ENCODE measurements around the gene KIF26A. TPM values are rescaled to one million over a fixed set of nuclear protein-coding genes. Genes with fewer than 3 reads are reported as not detected.

KIF26A gene
- total and polyA plus RNA-seq, 7 donors: 0.99 to 3.2 (median 1.8) TPM

- no peak for ATAC-seq
- DNase-seq: no peak
- TF ChIP-seq CTCF (IDR thresholded peaks at IDR 0.05): no peak
- intact Hi-C loops (cut with DNase I): no loop called here
- peaks cover 0 to 54% (median 4%) of the 10 kb centered on the region in 3 donors for H3K27me3 ChIP-seq (ENCODE audit: insufficient read depth in 3 of 3, low read length in 2 of 3)
- H3K36me3 ChIP-seq (ENCODE audit: insufficient read depth in 1 of 2, low read depth in 1 of 2): no peaks in the 10 kb centered on the region
- no peak overlapping the region for H3K4me3 ChIP-seq
- no peak overlapping the region for H3K27ac ChIP-seq
- WGBS, 3 donors: 91 to 97% (median 93%) methylated on average over 27 of the region's 27 CpGs
- no peaks in the 10 kb centered on the region for H3K4me1 ChIP-seq
- H3K9me3 ChIP-seq: no peaks in the 10 kb centered on the region
Measured at GRCh38 chr14:104172880-104173279, 34.5 kb downstream of the KIF26A start.

GRCh38 chr14:104174051-104174450 is 35.7 kb downstream of the KIF26A start:
- 94 to 97% (median 95%) methylated on average over 20 to 22 of the region's 22 CpGs for WGBS, 3 donors
- intact Hi-C loops (cut with DNase I): no loop called here
- TF ChIP-seq CTCF (IDR thresholded peaks at IDR 0.05): no peak
- H3K36me3 ChIP-seq (ENCODE audit: insufficient read depth in 1 of 2, low read depth in 1 of 2): no peaks in the 10 kb centered on the region
- H3K27ac ChIP-seq: no peak overlapping the region
- H3K27me3 ChIP-seq (ENCODE audit: insufficient read depth in 3 of 3, low read length in 2 of 3): peaks cover 0 to 61% (median 3%) of the 10 kb centered on the region in 3 donors
- no peaks in the 10 kb centered on the region for H3K9me3 ChIP-seq
- H3K4me1 ChIP-seq: no peaks in the 10 kb centered on the region
- ATAC-seq: no peak
- no peak for DNase-seq
- H3K4me3 ChIP-seq: no peak overlapping the region

DNA sequence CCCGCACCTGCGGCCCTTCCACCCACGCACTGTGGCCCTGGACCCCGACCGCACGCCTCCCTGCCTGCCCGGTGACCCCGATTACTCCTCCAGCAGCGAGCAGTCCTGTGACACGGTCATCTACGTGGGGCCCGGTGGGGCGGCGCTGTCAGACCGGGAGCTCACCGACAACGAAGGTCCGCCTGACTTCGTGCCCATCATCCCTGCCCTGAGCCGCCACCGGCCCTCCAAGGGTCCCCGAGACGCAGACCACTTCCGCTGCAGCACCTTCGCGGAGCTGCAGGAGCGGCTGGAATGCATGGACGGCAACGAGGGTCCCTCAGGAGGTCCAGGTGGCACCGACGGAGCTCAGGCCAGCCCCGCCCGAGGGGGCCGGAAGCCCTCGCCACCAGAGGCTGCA is 36.7 kb downstream of the KIF26A start:
- intact Hi-C loops (cut with DNase I): no loop called here
- 94% methylated on average over 35 of the region's 35 CpGs for WGBS, 3 donors
- DNase-seq (no peak), ATAC-seq (no peak)
- no peak for TF ChIP-seq CTCF (IDR thresholded peaks at IDR 0.05)
- Histone ChIP-seq H3K27me3 (ENCODE audit: insufficient read depth in 3 of 3, low read length in 2 of 3) (peaks cover 0 to 55% (median 3%) of the 10 kb centered on the region in 3 donors), H3K4me3 (no peak overlapping the region), H3K4me1 (no peaks in the 10 kb centered on the region), H3K27ac (no peak overlapping the region), H3K9me3 (no peaks in the 10 kb centered on the region), H3K36me3 (ENCODE audit: insufficient read depth in 1 of 2, low read depth in 1 of 2) (no peaks in the 10 kb centered on the region)

GRCh38 chr14:104175811-104176210 is 37.4 kb downstream of the KIF26A start:
- 86% methylated on average over 24 to 26 of the region's 26 CpGs for WGBS, 3 donors
- Histone ChIP-seq H3K27me3 (ENCODE audit: insufficient read depth in 3 of 3, low read length in 2 of 3) (peaks cover 0 to 48% (median 2%) of the 10 kb centered on the region in 3 donors), H3K36me3 (ENCODE audit: insufficient read depth in 1 of 2, low read depth in 1 of 2) (no peaks in the 10 kb centered on the region), H3K4me3 (no peak overlapping the region), H3K27ac (no peak overlapping the region), H3K4me1 (no peaks in the 10 kb centered on the region), H3K9me3 (no peaks in the 10 kb centered on the region)
- no peak for ATAC-seq
- intact Hi-C loops (cut with DNase I): no loop called here
- no peak for DNase-seq
- TF ChIP-seq CTCF (IDR thresholded peaks at IDR 0.05): no peak

- Histone ChIP-seq H3K9me3 (no peaks in the 10 kb centered on the region), H3K27me3 (ENCODE audit: insufficient read depth in 3 of 3, low read length in 2 of 3) (peaks cover 0 to 46% (median 0%) of the 10 kb centered on the region in 3 donors), H3K36me3 (ENCODE audit: insufficient read depth in 1 of 2, low read depth in 1 of 2) (no peaks in the 10 kb centered on the region), H3K4me3 (no peak overlapping the region), H3K27ac (no peak overlapping the region), H3K4me1 (no peaks in the 10 kb centered on the region)
- intact Hi-C loops (cut with DNase I): no loop called here
- 84 to 89% (median 88%) methylated on average over 23 to 25 of the region's 25 CpGs for WGBS, 3 donors
- TF ChIP-seq CTCF (IDR thresholded peaks at IDR 0.05): no peak
- ATAC-seq (no peak), DNase-seq (no peak)
Measured at GRCh38 chr14:104176611-104177010, 38.2 kb downstream of the KIF26A start.

Measured in psoas muscle (tissue), 8 donors.